ENCODE data around the gene AHRR. TPM values are rescaled to one million over a fixed set of nuclear protein-coding genes. Genes with fewer than 3 reads are reported as not detected.

AHRR gene
- total RNA-seq, 4 donors from 2014 or later: 1.3 to 8.8 (median 1.5) TPM

DNA sequence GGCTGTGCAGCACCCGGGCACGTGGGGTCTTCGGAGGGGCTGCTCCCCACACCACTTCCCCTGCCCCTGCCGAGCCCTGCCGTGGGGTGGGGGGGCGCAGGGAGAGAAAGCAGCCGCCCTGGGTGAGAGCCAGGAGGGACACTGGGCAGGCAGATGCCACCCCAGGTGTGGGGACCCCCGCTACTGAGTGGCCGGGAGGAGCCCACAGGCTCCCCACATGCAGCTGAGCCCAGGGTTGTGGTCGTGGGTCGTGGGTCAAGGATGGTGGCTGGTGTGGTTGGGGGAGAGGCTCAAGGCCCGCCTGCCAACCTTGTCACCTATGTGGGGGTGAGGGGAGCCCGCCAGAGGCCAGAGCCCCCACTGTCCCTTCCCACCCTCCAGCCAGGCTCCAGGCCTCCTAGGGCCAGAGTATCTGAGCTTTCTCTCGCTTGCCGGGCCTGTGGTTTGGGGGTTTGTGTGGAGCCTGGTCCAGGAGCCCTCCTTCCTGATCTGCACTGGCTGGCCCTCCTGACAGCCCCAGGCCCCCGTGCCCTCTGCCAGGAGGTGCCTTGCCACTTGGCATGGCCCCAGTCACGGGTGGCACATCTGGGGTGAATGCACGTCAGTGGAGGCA, 157.0 kb downstream of the AHRR start:
- intact Hi-C loops (cut with DNase I; ENCODE audit: low total_unique reads): no loop called here
- no peak for DNase-seq

GRCh38 chr5:478982-479535, 157.5 kb downstream of the AHRR start:
- DNase-seq: no peak
- no peaks in the 10 kb centered on the region for H3K36me3 ChIP-seq
- H3K9me3 ChIP-seq: no peaks in the 10 kb centered on the region
- in situ Hi-C loops (cut with MboI; ENCODE audit: low pct_ligation_motif_present in 1 of 4, low pct_unique_long_range_greater_than_20kb in 1 of 4, low sequenced_read_pairs in 3 of 4): no loop called here
- no peak overlapping the region for H3K27ac ChIP-seq
- H3K4me3 ChIP-seq: no peak overlapping the region
- intact Hi-C loops (cut with DNase I; ENCODE audit: low total_unique reads): no loop called here
- 77% methylated on average over 7 of the region's 18 CpGs; no CpG with 5 or more reads in 1 of the 2 donors for WGBS, 2 donors (ENCODE audit: low coverage in 1 of 2)
- TF ChIP-seq POLR2AphosphoS5 (IDR thresholded peaks at IDR 0.05): no peak
- no peak for TF ChIP-seq EP300 (IDR thresholded peaks at IDR 0.05; ENCODE audit: low read depth)
- no peak for TF ChIP-seq CTCF (IDR thresholded peaks at IDR 0.05)
- TF ChIP-seq POLR2A (IDR thresholded peaks at IDR 0.05): no peak
- peaks cover 6 to 12% (median 10%) of the 10 kb centered on the region in 4 donors for H3K4me1 ChIP-seq
- H3K27me3 ChIP-seq: peaks cover 89% of the 10 kb centered on the region

More for the DNA sequence above, 157.0 kb downstream of the AHRR start:
- in situ Hi-C loops (cut with MboI; ENCODE audit: low pct_ligation_motif_present in 1 of 4, low pct_unique_long_range_greater_than_20kb in 1 of 4, low sequenced_read_pairs in 3 of 4): no loop called here
- TF ChIP-seq CTCF (IDR thresholded peaks at IDR 0.05): no peak
- TF ChIP-seq EP300 (IDR thresholded peaks at IDR 0.05; ENCODE audit: low read depth): no peak
- no peak for TF ChIP-seq POLR2AphosphoS5 (IDR thresholded peaks at IDR 0.05)
- TF ChIP-seq POLR2A (IDR thresholded peaks at IDR 0.05): no peak
- Histone ChIP-seq H3K9me3 (no peaks in the 10 kb centered on the region), H3K27ac (no peak overlapping the region), H3K4me3 (no peak overlapping the region), H3K36me3 (no peaks in the 10 kb centered on the region), H3K27me3 (peaks cover 84% of the 10 kb centered on the region), H3K4me1 (peaks cover 8 to 16% (median 12%) of the 10 kb centered on the region in 4 donors)
- WGBS, 2 donors (ENCODE audit: low coverage in 1 of 2): 35% methylated on average over 14 of the region's 18 CpGs; no CpG with 5 or more reads in 1 of the 2 donors

GRCh38 chr5:479566-480319, 158.2 kb downstream of the AHRR start:
- no peak overlapping the region for H3K4me3 ChIP-seq
- H3K36me3 ChIP-seq: no peaks in the 10 kb centered on the region
- 77% methylated on average over 34 of the region's 34 CpGs; no CpG with 5 or more reads in 1 of the 2 donors for WGBS, 2 donors (ENCODE audit: low coverage in 1 of 2)
- no peaks in the 10 kb centered on the region for H3K9me3 ChIP-seq
- in situ Hi-C loops (cut with MboI; ENCODE audit: low pct_ligation_motif_present in 1 of 4, low pct_unique_long_range_greater_than_20kb in 1 of 4, low sequenced_read_pairs in 3 of 4): no loop called here
- no peak for TF ChIP-seq POLR2A (IDR thresholded peaks at IDR 0.05)
- peaks cover 90% of the 10 kb centered on the region for H3K27me3 ChIP-seq
- intact Hi-C loops (cut with DNase I; ENCODE audit: low total_unique reads): loop anchor here (5.0 kb wide), 1 partner anchor 1313 kb away; no protein-coding TSS in a partner anchor
- no peak overlapping the region for H3K27ac ChIP-seq
- H3K4me1 ChIP-seq: peaks cover 4 to 10% (median 7%) of the 10 kb centered on the region in 4 donors
- DNase-seq: no peak

DNA sequence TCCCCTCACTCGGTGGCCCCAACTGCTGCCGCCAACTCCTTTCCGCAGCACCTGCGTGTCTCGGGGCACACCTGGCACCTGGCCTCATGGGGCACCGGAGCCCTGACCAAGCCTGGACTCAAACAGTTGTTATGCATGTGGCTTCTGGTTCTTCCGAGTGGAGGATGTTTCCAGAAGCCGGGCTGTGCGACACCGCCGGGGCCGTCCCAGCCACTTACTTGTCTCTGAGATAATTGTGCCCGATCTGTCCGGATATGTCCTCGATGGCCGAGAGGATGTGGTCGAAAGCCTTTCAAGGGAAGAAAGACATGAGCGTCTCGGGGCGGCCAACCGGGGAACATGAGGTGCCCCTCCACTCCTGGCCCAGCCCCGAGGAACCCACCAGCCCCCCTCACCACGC, 159.8 kb downstream of the AHRR start:
- 75 to 76% methylated on average over 2 to 18 of the region's 23 CpGs for WGBS, 2 donors (ENCODE audit: low coverage in 1 of 2)
- Histone ChIP-seq H3K36me3 (no peaks in the 10 kb centered on the region), H3K4me1 (no peaks in the 10 kb centered on the region), H3K9me3 (no peaks in the 10 kb centered on the region), H3K27me3 (peaks cover 89% of the 10 kb centered on the region), H3K27ac (no peak overlapping the region), H3K4me3 (no peak overlapping the region)
- in situ Hi-C loops (cut with MboI; ENCODE audit: low pct_ligation_motif_present in 1 of 4, low pct_unique_long_range_greater_than_20kb in 1 of 4, low sequenced_read_pairs in 3 of 4) (no loop called here), intact Hi-C loops (cut with DNase I; ENCODE audit: low total_unique reads) (loop anchor here (5.0 kb wide), 1 partner anchor 1311 kb away; no protein-coding TSS in a partner anchor)
- no peak for DNase-seq
- TF ChIP-seq POLR2AphosphoS5 (IDR thresholded peaks at IDR 0.05): no peak

GRCh38 chr5:482021-482420, 160.5 kb downstream of the AHRR start:
- intact Hi-C loops (cut with DNase I; ENCODE audit: low total_unique reads) (loop anchor here (5.0 kb wide), 1 partner anchor 1310 kb away; no protein-coding TSS in a partner anchor), in situ Hi-C loops (cut with MboI; ENCODE audit: low pct_ligation_motif_present in 1 of 4, low pct_unique_long_range_greater_than_20kb in 1 of 4, low sequenced_read_pairs in 3 of 4) (no loop called here)
- WGBS, 2 donors (ENCODE audit: low coverage in 1 of 2): 49% methylated on average over 11 of the region's 24 CpGs; no CpG with 5 or more reads in 1 of the 2 donors
- Histone ChIP-seq H3K27me3 (peaks cover 82% of the 10 kb centered on the region), H3K9me3 (no peaks in the 10 kb centered on the region), H3K4me1 (no peaks in the 10 kb centered on the region), H3K27ac (no peak overlapping the region), H3K4me3 (no peak overlapping the region), H3K36me3 (no peaks in the 10 kb centered on the region)
- TF ChIP-seq POLR2AphosphoS5 (IDR thresholded peaks at IDR 0.05) (no peak), CTCF (IDR thresholded peaks at IDR 0.05) (no peak)
- no peak for DNase-seq

Data from transverse colon (tissue), 4 donors.